Putamen (tissue), 1 donor: ENCODE measurements around the gene NAALADL2.
"Not testable (repeated sequence)": the region's sequence is repeated elsewhere in the genome, so short reads cannot be mapped to it uniquely, and the experiment has no call there.

ENCODE experiments used
- DNase-seq: peaks from one replicate; pipeline ENCODE4 v3.0.0-alpha.2; 2016; ENCODE audit warnings: low spot score

NAALADL2 gene

DNA sequence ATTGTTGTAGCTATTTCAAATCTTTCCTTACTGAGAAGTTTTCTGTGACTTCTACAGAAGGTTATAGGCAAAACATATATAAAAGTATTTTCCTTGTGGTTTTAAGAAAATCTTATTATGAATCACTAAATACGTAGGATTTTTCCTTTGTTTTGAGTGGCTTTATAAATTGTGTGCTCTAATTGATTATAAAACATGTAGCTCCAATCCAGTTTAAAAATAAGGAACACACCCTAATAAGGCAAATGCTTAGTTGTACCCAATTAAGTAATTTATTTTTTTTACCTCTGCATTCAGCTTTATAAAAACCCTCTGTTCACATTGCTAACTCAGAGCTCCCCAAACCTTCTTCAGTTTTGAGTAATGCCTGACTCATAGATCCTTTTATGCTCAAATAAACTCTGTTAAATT is 408.0 kb downstream of the NAALADL2 start:
- no peak for DNase-seq

DNA sequence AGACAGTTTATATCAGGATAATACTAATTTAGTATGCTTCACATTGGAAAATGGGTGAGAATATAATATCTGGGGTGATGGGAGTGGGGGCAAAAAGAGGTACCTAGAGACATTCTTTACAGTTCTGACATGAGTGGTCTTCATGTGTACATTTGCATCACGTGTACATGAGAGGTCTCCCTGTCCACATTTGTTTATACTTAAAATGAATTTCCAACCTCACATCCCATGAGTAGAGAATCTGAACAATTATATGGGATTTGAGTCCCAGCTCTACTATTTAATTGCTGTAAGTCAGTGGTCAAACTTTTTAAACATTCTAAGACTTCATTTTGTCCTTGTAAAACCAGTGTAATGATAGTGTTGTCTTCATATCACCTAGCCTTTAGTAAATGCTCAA is 408.4 kb downstream of the NAALADL2 start:
- no peak for DNase-seq

DNA sequence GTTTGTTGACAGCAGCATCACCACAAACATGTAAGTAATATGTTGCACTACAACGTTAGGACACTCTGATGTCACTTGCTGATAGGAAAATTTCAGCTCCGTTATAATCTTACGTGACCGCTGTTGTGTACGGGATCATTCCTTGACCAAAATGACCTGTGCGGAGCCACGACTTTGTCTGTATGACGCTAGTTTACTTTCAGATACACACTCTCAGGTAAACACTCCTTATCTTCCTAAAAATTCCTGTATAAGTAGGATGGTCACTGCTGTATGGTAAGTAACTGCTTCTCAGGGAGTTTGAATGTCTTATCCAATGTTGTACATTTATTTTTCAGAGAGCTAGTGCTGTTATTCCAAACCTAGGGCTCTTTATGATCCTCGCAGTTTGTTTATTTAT is 410.3 kb downstream of the NAALADL2 start:
- no peak for DNase-seq

DNA sequence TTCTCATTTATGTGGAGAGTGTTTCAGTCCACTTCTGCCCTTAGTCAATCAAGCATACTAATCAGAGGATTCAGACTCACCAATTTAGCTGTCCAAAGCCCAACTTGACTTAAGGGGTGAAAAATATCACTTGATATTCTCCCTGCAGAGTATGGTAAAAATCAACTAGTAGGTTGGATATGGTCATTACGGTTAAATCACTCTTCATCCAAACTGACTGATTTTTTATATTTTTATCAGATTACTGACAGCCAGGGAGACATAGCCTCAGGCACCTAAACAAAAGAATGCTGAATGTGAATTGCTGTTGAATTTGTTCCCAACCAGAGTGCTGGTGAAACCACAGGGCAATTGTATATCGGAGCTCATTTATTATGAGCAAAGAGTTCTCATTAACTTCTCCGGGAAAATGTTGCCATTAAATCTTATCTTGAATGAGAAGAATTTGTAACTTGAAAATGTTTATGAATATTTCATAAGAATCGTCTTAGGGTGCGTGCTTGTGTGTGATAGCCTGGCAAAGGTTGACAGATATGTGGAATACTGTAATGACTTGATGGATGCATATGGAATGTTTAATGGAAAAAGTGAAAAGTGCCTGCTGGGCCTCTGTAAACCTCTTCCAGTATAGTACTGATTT is 411.2 kb downstream of the NAALADL2 start:
- no peak for DNase-seq

GRCh38 chr3:175270866-175271265 is 411.7 kb downstream of the NAALADL2 start:
- no peak for DNase-seq

DNA sequence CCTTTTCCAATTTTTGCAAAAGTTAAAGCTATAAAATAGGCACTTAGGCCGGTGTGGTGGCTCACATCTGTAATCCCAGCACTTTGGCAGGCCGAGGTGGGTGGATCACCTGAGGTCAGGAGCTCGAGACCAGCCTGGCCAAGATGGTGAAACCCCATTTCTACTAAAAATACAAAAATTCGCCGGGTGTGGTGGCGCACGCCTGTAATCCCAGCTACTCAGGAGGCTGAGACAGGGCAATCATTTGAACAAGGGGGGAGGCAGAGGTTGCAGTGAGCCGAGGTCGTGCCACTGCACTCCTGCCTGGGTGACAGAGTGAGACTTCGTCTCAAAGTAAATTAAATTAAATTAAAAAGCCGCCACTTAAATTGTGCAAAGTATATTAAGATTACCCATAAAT is 412.3 kb downstream of the NAALADL2 start:
- not testable (repeated sequence) for DNase-seq

GRCh38 chr3:175272392-175272791 is 413.3 kb downstream of the NAALADL2 start:
- no peak for DNase-seq

GRCh38 chr3:175273573-175273972 is 414.4 kb downstream of the NAALADL2 start:
- DNase-seq = no peak

DNA sequence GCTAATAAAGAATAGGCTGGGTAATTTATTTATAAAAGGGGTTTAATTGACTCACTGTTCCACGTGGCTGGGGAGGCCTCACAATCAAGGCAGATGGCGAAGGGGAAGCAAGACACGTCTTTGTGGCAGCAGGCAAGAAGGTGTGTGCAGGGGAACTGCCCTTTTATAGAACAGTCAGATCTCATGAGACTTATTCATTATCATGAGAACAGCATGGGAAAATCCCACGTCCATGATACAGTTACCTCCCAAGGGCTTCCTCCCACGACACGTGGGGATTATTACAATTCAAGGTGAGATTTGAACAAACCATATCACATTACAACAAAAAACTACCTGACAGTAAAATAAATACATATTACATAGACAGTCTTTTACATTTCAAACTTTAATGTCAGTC is 414.9 kb downstream of the NAALADL2 start:
- no peak for DNase-seq

GRCh38 chr3:175274474-175275218 is 415.5 kb downstream of the NAALADL2 start:
- no peak for DNase-seq

GRCh38 chr3:175278680-175279079 is 419.5 kb downstream of the NAALADL2 start:
- DNase-seq = no peak

DNA sequence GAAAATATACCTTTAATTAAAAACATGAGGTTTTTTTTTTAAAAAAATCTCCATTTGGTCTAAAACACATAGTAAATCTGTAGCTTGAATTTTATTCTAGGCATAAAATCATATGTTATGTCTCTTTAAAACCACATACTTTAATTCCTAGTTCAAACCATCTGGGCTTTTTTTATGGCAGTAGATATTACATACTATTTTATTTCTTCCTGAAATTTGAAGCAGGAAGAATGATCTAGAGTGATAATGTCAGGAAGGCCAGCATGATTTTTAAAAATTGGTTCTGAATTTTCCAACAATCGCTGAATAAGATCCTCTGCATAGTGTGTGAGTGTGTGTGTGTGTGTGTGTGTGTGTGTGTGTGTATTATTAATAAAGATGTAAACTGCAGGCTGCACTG is 420.3 kb downstream of the NAALADL2 start:
- no peak for DNase-seq

GRCh38 chr3:175279911-175280310 is 420.8 kb downstream of the NAALADL2 start:
- DNase-seq = no peak

GRCh38 chr3:175287361-175287963 is 428.3 kb downstream of the NAALADL2 start:
- no peak for DNase-seq

DNA sequence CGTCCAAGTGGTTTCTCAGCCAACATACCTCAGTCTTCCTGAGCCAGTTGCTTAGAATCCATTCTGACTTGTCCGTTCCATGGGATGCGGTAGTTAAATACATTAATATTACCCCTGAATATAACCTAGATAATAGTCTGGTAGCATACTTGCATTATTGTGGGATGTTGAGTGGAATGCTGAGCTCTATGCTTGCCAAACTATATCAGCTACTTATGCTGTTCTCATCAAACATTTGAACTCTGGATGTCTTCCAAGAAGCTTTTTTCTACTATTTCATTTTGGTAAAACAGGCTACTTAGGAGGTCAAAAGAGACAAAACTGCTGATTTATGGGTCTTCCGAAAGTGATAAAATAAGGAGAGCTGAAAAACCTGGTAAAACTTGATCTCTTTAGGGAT is 429.5 kb downstream of the NAALADL2 start:
- no peak for DNase-seq

GRCh38 chr3:175294793-175295192 is 435.7 kb downstream of the NAALADL2 start:
- DNase-seq = no peak

DNA sequence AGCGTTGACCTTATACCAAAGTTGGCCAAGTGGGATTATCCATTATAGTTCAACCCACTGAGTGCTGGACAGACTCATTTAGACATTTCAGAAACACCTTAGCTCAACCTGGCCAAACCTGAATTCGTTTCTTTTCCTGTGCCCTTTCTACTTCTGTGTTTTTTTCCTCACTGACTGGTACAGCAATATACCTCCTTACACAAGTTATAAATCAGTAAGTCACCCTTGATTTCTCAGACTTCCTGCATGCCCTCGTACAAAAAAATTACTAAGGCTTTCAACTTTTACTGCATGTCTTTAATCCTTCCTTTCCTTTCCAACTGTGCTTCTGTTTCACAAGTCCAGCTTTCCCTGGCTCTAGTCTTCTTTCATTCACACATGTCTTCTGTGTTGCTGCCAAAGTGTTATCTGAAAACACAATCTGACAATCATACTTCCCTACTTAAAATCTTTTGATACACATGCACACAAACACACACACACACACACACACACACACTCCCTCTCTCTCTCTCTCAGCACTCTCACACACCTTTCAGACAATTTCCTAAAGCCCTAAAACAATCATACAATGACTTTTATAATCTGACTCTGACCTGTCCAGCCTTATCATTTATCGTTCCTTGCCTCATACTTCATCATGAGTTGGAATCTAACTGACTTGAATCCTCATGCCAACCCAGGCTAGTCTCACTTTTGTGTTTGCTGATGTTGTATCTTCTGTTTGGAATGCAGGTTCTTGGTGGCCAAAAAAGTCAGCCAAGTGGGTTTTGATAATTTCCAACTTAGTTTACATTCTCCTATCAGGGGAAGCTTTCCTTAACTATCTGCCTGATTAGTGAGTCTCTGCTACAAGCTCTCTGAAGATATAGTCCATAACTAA is 436.4 kb downstream of the NAALADL2 start:
- DNase-seq = no peak

GRCh38 chr3:175297216-175297615 is 438.1 kb downstream of the NAALADL2 start:
- DNase-seq = no peak

- DNase-seq = no peak
Observed at GRCh38 chr3:175301741-175302140, 442.6 kb downstream of the NAALADL2 start.

DNA sequence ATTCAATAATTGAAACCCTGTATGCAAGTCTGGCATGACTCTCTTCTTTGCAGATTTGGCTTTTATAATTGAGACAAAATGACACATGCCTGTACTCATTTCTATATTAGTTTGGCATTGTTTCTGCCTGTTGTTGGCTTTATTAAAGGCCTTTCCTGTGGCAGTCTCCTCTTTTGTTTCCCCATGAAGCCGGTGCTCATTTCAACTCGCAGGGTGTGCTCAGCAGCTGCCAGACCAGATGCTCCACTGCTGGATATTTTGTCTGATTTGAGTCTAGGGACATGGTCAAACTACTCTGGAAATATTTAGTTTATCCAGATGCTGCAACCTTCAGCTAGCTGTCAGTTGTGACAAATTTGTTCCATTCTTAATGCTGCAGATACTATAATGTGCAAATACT is 445.3 kb downstream of the NAALADL2 start:
- DNase-seq = no peak

DNA sequence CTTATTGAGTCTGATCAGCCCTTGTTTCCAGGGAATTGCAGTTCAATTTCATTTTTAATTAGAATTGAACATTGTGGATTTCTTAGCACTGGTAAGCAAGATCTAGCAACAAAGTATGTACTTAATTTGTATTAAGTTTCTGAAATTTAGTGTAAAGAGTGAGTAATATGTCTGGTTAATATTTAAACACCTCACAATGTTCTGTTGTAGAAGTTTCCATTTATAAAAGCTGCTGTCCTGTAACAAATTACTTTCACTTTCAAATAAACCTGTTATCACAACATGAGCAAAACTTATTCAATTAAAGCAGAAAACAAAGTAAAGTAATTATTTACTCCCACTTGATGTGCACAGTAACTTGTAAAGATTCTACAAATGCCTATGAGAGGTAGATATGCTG is 448.5 kb downstream of the NAALADL2 start:
- DNase-seq = no peak

DNA sequence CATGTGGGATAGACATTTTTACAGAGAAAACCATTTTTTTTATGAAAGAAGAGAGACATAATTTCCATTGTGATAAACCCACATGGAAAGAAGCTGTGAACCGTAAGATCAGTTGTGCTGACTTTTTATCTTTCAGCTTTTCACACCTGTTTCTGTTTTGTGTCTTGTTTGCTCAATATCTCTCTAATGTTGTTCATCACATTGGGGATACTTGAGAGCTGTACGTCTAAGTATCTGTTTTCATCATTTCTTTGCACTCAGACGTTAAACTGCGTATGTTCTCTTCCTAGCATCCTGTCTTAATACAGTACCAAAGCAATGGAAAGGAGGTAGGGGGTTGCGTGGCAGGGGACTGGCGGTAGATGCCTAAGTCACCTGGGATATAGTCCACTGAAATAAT is 449.0 kb downstream of the NAALADL2 start:
- no peak for DNase-seq
